ENCODE measurements around the gene SH2D3A. TPM values are rescaled to one million over a fixed set of nuclear protein-coding genes. Genes with fewer than 3 reads are reported as not detected.

Gene SH2D3A
- total RNA-seq, 1 experiment from 2014 or later, result 17.9 TPM

DNA sequence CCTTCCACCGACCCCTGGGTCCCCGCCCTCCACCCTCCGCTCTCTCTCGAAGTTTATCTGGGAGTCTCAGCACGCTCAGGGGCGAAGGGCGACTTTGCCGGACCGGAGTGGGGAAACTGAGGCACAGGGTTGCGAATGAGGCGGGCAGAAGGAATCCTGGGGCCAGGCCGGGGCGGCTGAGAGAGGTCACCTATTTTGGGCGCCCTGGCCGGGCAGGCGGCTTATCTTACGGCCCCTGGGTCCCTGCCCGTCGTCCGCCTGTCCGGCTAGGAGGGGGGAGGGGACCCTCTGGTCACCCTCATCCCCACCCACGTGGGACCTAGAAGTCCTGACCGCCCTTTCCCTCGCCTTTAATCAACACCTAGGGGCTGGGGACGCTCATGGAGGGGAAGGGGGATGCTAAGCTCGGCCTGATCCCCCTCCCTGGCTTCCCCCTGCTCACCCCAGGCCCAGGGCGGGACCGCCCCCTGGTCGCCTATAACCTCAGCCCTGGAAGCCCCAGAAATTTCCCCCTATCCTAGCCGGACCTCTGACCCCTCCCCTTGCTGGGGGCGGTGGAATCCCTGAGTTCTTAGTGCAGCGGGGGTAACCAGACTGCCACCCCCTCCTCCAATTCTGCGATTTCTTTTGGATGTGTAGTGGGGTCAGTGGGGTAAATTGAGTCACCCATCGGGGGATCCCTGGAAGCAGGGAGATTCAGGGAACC lies 27.2 kb downstream of the SH2D3A start:
- H3K27me3 ChIP-seq (ENCODE audit: insufficient read depth, low read length), result no peaks in the 10 kb centered on the region
- no peak overlapping the region for H4K91ac ChIP-seq (ENCODE audit: insufficient read length, low read depth, low read length)
- no peak overlapping the region for H2BK20ac ChIP-seq (ENCODE audit: low read depth, low read length, poor library complexity, severe bottlenecking)
- DNase-seq, result peak; percentile 62
- peak overlapping the region; percentile 42 for H3K4me2 ChIP-seq (ENCODE audit: insufficient read depth, insufficient read length, low read length)
- TF ChIP-seq, protein P1, sequence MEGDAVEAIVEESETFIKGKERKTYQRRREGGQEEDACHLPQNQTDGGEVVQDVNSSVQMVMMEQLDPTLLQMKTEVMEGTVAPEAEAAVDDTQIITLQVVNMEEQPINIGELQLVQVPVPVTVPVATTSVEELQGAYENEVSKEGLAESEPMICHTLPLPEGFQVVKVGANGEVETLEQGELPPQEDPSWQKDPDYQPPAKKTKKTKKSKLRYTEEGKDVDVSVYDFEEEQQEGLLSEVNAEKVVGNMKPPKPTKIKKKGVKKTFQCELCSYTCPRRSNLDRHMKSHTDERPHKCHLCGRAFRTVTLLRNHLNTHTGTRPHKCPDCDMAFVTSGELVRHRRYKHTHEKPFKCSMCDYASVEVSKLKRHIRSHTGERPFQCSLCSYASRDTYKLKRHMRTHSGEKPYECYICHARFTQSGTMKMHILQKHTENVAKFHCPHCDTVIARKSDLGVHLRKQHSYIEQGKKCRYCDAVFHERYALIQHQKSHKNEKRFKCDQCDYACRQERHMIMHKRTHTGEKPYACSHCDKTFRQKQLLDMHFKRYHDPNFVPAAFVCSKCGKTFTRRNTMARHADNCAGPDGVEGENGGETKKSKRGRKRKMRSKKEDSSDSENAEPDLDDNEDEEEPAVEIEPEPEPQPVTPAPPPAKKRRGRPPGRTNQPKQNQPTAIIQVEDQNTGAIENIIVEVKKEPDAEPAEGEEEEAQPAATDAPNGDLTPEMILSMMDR (conservative IDR thresholded peaks at IDR 0.05), result no peak
- Mint-ChIP-seq H3K27ac (peak overlapping the region in 1 of 3 experiments; percentile 85; a peak in 2 of 7 replicates), H3K4me3 (peak overlapping the region; percentile 84 to 92), H3K9me3 (no peaks in the 10 kb centered on the region), H3K4me1 (peaks cover 56 to 69% of the 10 kb centered on the region in 2 experiments), H3K36me3 (ENCODE audit: insufficient read depth in 1 of 3, low read depth in 3 of 3) (peaks cover 22 to 28% (median 27%) of the 10 kb centered on the region in 3 experiments), H3K27me3 (ENCODE audit: low read depth) (no peaks in the 10 kb centered on the region)
- no peak overlapping the region for H4K8ac ChIP-seq (replicated peaks; ENCODE audit: insufficient read length, low read depth, low read length)
- peak overlapping the region; percentile 51 for H3K14ac ChIP-seq (ENCODE audit: insufficient read depth, low read length)
- H2BK5ac ChIP-seq (ENCODE audit: insufficient read length, low read length), result no peak overlapping the region
- H2BK12ac ChIP-seq (ENCODE audit: insufficient read length, low read depth, low read length), result no peak overlapping the region
- peak overlapping the region; percentile 56 for H3K9ac ChIP-seq (ENCODE audit: extremely low read depth, insufficient read length, low read length)
- no peak overlapping the region for H3K27ac ChIP-seq (ENCODE audit: insufficient read length, low read depth, low read length)
- no peak overlapping the region for H2BK120ac ChIP-seq (ENCODE audit: low read depth, low read length, poor library complexity, severe bottlenecking)
- H3T11ph ChIP-seq (ENCODE audit: low read length), result no peak overlapping the region
- H2AK5ac ChIP-seq (ENCODE audit: insufficient read length, low read length), result no peak overlapping the region
- peaks cover 12% of the 10 kb centered on the region for H3K4me1 ChIP-seq (ENCODE audit: insufficient read depth, low read length)
- H3K4ac ChIP-seq (ENCODE audit: low read depth, low read length), result no peak overlapping the region
- no peaks in the 10 kb centered on the region for H4K20me1 ChIP-seq (ENCODE audit: control insufficient read depth, insufficient read depth, insufficient read length)
- no peaks in the 10 kb centered on the region for H3K79me1 ChIP-seq (ENCODE audit: insufficient read depth, low read depth, low read length, poor library complexity, severe bottlenecking)
- no peak overlapping the region for H2AFZ ChIP-seq (ENCODE audit: low read length)
- no peak overlapping the region for H3K23ac ChIP-seq (ENCODE audit: insufficient read length, low read depth, low read length)
- H3K18ac ChIP-seq (ENCODE audit: insufficient read length, low read depth, low read length), result peak overlapping the region; percentile 59
- H3K56ac ChIP-seq (ENCODE audit: insufficient read length, low read depth, low read length), result no peak overlapping the region
- H2BK15ac ChIP-seq (ENCODE audit: low read depth, low read length), result no peak overlapping the region
- peaks cover 25% of the 10 kb centered on the region for H3K23me2 ChIP-seq (ENCODE audit: insufficient read length, low read depth, low read length, poor library complexity, severe bottlenecking)
- H3K79me2 ChIP-seq (ENCODE audit: insufficient read depth, low read length), result no peaks in the 10 kb centered on the region; the same call in 1 of the 2 replicates
- no peaks in the 10 kb centered on the region for H3K9me3 ChIP-seq (ENCODE audit: control insufficient read depth, low read depth, low read length)
- no CpG with 5 or more reads among the region's 34 CpGs for WGBS (ENCODE audit: extremely low coverage, insufficient read length, low lambda C conversion rate)
- no peak overlapping the region for H4K5ac ChIP-seq (ENCODE audit: insufficient read length, low read depth, low read length)
